PC-3 (cell line): ENCODE data around the gene PCSK5.

ENCODE experiments used
- EZH2 ChIP-seq: fragments of 300-600 bp; sonication (generic); IDR thresholded peaks from one replicate; pipeline ENCODE4 v1.6.1; 2017; ENCODE audit warnings: antibody characterized with exemption, mild to moderate bottlenecking, low read length; ENCODE audit not compliant: unreplicated experiment
- TF ChIP-seq, protein P1 (sequence below): fragments of 300-600 bp; sonication (generic); conservative IDR thresholded peaks from 2 replicates; pipeline ENCODE4 v1.5.1; 2017; ENCODE audit warnings: antibody characterized with exemption, low read depth, mild to moderate bottlenecking, low read length

DNA sequence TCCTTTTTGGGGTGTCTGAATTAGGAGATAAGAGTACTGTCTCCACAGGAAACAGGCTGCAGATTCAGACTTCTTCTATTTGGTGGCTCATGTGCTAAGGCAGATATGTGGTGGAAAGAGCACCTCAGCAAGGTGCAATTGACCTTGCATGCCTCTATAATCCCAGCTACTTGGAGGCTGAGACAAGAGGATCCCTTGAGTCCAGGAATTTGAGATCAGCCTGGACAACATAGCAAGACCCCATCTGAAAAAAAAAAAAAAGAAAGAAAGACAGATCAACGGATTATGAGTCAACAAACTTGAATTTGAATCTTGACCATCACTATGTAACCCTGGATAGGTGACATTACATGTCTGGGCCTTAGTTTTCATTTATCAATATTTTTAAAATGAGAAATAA lies 459.4 kb downstream of the PCSK5 start:
- TF ChIP-seq, protein P1, sequence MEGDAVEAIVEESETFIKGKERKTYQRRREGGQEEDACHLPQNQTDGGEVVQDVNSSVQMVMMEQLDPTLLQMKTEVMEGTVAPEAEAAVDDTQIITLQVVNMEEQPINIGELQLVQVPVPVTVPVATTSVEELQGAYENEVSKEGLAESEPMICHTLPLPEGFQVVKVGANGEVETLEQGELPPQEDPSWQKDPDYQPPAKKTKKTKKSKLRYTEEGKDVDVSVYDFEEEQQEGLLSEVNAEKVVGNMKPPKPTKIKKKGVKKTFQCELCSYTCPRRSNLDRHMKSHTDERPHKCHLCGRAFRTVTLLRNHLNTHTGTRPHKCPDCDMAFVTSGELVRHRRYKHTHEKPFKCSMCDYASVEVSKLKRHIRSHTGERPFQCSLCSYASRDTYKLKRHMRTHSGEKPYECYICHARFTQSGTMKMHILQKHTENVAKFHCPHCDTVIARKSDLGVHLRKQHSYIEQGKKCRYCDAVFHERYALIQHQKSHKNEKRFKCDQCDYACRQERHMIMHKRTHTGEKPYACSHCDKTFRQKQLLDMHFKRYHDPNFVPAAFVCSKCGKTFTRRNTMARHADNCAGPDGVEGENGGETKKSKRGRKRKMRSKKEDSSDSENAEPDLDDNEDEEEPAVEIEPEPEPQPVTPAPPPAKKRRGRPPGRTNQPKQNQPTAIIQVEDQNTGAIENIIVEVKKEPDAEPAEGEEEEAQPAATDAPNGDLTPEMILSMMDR: no peak
- TF ChIP-seq EZH2: no peak
